Activated CD8-positive, alpha-beta memory T cell treated with anti-CD3 and anti-CD28 coated beads for 48 hours (primary cell): Measurements from ENCODE around the gene EED.
"Not testable (repeated sequence)": the region's sequence is repeated elsewhere in the genome, so short reads cannot be mapped to it uniquely, and the experiment has no call there.

Source experiments
- DNase-seq, 3 experiments: peaks; one replicate each; pipeline ENCODE4 v3.0.0-alpha.2; 2020; ENCODE audit warnings: low read depth in 2 of 3, low spot score in 2 of 3

Gene EED

DNA sequence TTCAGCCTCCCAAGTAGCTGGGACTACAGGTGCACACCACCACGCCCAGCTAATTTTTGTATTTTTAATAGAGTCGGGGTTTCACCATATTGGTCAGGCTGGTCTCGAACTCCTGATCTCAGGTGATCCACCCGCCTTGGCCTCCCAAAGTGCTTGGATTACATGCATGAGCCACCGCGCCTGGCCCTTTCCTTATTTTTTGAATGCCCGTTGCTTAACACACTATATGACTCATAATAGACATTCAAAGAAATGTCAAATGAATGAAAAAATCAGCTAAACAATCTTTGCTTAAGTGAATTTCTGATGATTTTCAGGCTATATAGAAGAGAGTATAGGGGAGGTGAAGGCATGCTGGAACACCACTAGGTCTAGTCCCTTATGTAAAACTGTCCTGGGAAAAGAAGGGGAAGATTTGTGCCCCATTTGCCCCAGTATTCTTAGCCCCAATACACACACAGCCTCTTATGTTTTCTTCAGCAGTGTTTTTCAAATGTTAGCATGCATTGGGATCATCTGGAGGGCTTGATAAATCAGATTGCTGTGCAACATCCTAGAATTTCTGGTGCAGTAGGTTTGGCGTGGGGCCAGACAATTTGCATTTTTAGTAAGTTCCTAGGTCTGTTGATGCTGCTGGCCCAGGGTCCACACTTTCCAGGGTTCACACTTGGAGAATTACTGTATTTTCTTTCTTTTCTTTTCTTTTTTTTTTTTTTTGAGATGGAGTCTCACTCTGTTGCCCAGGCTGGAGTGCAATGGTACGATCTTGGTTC lies 45.1 kb downstream of the EED start:
- not testable (repeated sequence) for DNase-seq

DNA sequence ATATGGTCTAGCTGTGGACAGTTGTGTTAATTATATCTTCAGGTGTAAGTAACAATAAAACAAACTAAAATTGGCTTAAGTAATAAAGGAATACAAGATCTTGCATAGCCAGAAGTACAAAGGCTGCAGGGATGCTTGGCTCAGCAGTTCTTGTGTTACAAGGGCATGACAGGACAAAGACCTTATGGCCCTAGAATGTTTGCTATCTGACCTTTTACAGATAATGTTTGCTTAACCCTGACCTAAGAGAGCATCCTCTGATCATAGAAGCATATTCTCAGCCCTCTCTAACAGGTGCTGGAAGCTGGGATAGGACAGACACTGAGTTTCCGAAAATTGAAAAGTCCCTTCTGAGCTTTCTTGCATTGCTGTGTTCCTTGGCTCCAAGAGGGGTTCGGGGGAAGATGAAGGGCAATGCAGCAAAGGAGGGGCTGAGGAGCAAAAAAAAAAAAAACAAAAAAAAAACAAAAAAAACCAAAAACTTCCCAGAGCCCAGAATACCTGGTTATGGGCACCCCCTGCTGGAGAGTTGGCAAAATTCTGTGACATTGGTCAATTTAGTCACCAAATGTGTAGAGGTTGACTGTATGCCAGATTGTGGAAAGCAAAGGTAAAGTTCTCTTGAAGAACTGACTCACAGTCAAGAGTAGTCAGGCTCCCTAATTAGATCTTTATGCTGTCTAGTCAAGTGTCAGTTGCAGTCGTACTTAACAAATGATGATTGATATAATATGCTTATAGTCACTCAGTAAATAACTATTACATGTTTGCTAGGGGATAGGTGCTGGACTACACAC lies 47.1 kb downstream of the EED start:
- no peak for DNase-seq

DNA sequence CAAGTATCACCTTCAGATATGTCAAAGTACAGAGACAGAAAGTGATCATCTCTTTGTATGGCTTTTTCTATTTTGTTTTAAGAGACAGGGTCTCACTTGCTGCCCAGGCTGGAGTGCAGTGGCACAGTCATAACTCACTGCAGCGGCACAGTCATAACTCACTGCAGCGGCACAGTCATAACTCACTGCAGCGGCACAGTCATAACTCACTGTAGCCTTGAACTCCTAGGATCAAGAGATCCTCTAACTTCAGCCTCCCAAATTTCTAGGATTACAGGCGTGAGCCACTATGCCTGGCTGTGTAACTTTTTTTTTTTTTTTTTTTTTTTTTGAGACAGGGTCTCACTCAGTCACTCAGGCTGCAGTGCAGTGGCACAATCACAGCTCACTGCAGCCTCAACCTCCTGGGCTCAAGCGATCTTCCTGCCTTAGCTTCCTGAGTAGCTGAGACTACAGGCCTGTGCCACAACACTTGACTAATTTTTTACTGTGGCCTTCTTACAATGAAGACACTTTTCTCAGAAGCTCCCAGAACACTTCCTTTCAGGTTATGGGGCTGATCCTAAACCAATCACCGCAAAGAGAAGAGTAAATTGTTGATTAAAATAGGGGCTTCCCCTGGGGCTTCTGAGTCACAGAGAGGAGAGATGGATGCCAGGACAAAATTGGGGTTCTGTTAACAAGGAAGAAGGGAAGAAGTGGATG lies 48.5 kb downstream of the EED start:
- no peak for DNase-seq

DNA sequence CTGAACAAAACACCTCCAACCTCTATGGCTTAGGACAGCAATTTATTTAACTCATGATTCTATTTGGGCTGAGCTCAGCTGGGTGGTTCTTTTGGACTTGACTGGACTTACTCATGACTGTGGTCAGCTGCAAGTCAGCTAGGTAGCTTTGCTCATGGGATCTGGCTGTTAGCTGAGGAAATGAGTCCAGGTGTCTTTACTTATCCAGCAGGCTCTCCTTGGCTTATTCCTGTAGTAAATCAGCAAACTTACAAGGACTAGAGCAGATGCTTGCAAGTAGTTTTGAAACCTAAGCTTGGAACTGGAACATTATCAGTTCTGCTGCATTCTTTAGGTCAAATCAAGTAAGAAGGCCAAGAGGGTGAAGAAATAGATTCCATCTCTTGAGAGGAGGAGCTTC lies 49.5 kb downstream of the EED start:
- DNase-seq = no peak

DNA sequence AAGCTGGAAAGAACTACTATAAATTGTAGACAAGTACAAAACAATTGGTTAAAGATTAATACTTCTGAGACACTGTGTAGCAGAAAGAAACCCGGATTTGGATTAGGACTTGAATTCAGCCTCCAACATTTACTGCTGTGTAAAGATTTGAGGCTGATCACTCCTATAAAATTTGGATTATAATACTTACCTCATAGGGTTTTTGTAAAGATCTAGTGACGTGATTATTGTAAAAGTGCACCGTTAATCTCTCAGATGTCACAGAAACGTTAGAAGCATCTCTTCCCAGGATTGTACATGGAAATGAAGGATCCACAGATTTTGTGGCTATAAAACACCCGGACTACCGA lies 57.2 kb downstream of the EED start:
- DNase-seq = no peak

DNA sequence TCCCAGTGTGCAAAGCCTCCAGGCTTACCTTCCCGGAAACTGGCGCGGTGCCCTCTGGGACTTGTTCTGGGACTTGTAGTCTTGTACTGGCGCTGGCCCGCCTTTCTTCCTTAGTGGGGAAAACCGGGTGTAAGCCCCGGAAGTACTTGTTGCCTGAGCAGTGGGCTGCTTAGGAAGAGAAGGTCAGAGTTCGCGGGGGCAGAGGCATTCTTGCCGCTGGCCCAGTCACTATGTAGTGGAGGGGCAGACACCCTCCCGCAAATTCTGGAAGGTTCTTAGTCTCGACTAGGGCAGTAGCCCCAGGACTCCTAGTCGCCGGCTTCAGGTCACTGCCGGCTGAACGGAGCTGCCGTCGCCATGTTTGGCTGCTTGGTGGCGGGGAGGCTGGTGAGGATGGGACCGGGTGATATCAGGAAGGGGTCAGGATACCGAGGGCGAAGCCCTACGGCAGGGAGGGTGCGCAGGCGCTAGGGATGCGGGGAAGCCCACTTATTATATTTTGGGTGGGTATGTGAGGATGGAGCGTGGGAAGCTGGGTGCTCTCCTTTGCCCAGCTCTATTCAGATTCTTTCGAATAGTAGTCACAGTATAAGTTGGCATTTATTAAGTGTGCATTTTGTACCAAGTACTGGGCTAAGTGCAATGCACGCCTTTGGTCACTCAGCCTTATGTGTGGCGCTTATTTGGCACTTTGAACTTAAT lies 57.7 kb downstream of the EED start, which contains the start of gene HIKESHI:
Gene HIKESHI (plus strand): TSS at position 149 of the 702 bp plus-strand sequence. CDS start 209 bp downstream, at position 358.
- DNase-seq = peak; percentile 69 to 81 (median 79)

DNA sequence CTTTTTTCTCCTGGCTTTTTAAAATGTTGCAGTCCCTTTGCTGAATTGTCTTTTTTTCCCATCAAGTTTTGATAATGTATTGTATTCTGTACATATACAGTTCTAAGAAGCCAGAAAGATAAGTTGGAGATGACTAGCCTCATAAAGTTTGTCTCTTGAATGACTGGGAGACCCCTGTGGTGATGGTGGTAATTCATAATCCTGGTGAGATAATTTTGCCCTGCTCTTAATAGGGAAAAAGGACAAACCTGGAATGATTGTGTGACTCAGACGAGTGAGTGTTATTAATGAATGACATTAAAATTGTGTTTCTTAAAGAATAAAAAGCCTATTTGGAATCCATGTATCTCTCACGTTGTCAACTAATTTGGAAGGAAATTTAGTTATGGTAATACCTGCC lies 58.7 kb downstream of the EED start:
- DNase-seq = no peak

DNA sequence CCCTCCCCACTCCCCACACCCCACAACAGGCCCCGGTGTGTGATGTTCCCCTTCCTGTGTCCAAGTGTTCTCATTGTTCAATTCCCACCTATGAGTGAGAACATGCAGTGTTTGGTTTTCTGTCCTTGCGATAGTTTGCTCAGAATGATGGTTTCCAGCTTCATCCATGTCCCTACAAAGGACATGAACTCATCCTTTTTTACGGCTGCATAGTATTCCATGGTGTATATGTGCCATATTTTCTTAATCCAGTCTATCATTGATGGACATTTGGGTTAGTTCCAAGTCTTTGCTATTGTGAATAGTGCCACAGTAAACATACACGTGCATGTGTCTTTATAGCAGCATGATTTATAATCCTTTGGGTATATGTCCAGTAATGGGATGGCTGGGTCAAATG lies 64.2 kb downstream of the EED start:
- not testable (repeated sequence) for DNase-seq

DNA sequence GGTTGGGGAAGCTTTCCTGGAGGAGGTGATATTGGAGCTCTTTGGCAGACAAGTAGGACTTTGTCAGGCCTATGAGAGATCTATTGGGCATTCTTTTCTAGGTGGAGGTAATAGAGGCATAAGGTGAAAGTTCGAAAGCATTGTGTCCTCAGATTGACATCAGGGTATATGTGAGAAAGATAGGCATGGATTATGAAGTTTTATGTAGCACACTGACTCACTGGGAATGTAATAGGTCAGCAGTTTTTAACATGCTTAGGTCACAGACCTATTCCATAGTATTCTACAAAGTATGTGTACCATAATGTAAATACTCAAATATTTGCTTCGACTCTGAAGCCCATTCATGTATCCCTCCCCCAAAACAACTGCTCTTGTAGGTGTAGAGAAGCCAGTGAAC lies 69.2 kb downstream of the EED start:
- DNase-seq = no peak

DNA sequence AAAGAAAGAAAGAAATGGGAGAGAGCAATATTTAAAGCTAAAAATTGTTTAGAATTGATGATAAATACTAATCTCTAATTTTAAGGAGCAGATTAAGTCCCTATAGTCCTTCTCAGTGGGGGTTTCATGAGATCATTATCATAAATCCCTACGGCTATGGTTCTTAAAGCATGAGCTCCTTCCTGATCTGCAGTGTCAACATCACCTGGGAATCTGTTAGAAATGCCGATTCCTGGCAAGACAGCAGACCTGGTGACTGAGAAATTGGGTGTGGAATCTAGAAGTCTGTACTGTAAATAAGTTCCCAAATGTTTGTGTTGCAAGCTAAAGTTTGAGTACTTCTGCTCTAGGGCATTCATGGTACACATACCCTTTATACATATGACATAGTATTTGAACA lies 70.1 kb downstream of the EED start:
- no peak for DNase-seq
